Measurements from ENCODE around the gene FOXF2.
A peak's percentile ranks its signal among the peaks of the same experiment; 100 is the strongest.

The FOXF2 gene

GRCh38 chr6:1395941-1396908 lies 6.8 kb downstream of the FOXF2 start:
- Histone ChIP-seq H3K27me3 (ENCODE audit: control insufficient read depth, insufficient read depth, low read length) (peaks cover 68% of the 10 kb centered on the region), H3K9ac (ENCODE audit: low read length) (peak overlapping the region; percentile 18), H3K9me3 (ENCODE audit: control insufficient read depth, low read length) (no peaks in the 10 kb centered on the region), H3K4me3 (ENCODE audit: low read length) (no peak overlapping the region), H3K36me3 (ENCODE audit: control insufficient read depth, insufficient read depth, low read length) (no peaks in the 10 kb centered on the region), H3K4me1 (ENCODE audit: control insufficient read depth, insufficient read depth, low read length) (peaks cover 19% of the 10 kb centered on the region)

GRCh38 chr6:1396952-1397868 lies 7.8 kb downstream of the FOXF2 start:
- Histone ChIP-seq H3K9ac (ENCODE audit: low read length) (no peak overlapping the region), H3K9me3 (ENCODE audit: control insufficient read depth, low read length) (no peaks in the 10 kb centered on the region), H3K4me3 (ENCODE audit: low read length) (no peak overlapping the region), H3K36me3 (ENCODE audit: control insufficient read depth, insufficient read depth, low read length) (no peaks in the 10 kb centered on the region), H3K27me3 (ENCODE audit: control insufficient read depth, insufficient read depth, low read length) (peaks cover 59% of the 10 kb centered on the region), H3K4me1 (ENCODE audit: control insufficient read depth, insufficient read depth, low read length) (peaks cover 19% of the 10 kb centered on the region)

DNA sequence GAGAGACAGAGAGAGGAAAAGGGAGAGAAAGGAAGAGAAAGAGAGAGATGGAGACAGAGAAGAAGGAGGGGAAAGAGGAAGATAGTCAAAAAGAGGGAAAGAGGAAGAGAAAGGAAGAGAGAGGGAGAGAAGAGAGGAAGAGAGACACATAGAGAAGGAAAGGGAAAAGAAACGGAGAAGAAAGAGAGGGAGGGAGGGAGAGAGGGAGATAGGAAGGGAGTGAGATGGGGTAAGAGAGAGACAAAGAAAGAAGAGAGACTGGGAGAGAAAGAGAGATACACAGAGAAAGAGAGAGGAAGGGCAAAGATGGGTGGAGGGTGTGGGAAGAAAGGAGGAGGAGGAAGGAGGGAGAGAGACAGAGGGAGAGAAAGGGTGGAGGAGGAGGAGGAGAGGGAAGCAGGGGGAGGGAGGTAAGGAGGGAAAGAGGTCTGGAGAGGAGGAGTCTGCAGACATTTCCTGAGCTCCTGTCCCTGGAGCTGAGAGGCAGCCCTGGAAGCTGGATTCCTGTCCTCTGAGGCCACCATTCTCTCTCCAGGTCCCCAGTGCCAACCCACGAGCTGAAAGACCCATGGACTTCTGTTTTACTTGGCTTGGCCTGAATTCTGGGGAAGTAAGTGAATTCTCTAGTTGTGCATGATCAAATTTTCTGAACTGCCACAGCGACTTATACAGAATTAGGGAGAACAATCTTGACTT lies 9.9 kb downstream of the FOXF2 start:
- no peaks in the 10 kb centered on the region for H3K36me3 ChIP-seq (ENCODE audit: control insufficient read depth, insufficient read depth, low read length)
- H3K4me3 ChIP-seq (ENCODE audit: low read length): no peak overlapping the region
- H3K27me3 ChIP-seq (ENCODE audit: control insufficient read depth, insufficient read depth, low read length): peaks cover 38% of the 10 kb centered on the region
- no peak overlapping the region for H3K9ac ChIP-seq (ENCODE audit: low read length)
- peaks cover 6% of the 10 kb centered on the region for H3K4me1 ChIP-seq (ENCODE audit: control insufficient read depth, insufficient read depth, low read length)
- no peaks in the 10 kb centered on the region for H3K9me3 ChIP-seq (ENCODE audit: control insufficient read depth, low read length)

DNA sequence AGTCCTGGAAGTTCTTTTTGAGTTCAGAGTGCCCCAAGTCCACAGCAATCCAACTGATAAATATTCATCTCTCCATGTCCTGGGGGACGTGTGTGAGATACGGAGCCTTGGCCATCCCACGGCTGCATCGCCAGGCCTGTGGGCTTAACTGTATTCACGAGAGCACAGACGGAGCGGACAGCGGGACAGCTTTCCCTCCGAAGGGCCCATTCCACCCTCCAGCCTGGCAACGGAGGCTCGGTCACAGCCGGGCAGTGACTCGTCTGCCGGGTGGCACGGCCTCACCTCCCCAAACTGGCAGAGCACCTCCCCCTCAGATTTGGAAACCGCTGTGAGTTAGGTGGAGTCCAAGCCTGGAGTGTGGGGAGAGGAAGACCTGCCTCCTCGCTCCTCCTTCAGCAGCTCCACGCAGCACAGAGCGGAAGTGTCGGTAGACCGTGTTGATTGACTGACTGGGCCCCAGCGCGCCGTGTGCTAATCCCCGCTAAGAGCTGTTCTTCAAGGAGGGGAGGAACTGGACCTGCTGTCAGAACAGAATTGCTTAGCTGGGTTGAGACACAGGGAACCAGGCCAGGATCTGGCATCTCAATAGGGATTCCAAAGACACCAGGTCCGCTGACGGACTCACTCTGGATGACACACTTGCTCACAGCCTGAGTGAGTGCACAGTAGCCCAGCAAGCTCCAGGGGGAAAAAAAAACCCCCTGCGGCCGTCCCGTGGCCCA lies 10.9 kb downstream of the FOXF2 start:
- Histone ChIP-seq H3K27me3 (ENCODE audit: control insufficient read depth, insufficient read depth, low read length) (peaks cover 28% of the 10 kb centered on the region), H3K4me3 (ENCODE audit: low read length) (no peak overlapping the region), H3K9me3 (ENCODE audit: control insufficient read depth, low read length) (no peaks in the 10 kb centered on the region), H3K4me1 (ENCODE audit: control insufficient read depth, insufficient read depth, low read length) (peaks cover 6% of the 10 kb centered on the region), H3K36me3 (ENCODE audit: control insufficient read depth, insufficient read depth, low read length) (no peaks in the 10 kb centered on the region), H3K9ac (ENCODE audit: low read length) (no peak overlapping the region)

DNA sequence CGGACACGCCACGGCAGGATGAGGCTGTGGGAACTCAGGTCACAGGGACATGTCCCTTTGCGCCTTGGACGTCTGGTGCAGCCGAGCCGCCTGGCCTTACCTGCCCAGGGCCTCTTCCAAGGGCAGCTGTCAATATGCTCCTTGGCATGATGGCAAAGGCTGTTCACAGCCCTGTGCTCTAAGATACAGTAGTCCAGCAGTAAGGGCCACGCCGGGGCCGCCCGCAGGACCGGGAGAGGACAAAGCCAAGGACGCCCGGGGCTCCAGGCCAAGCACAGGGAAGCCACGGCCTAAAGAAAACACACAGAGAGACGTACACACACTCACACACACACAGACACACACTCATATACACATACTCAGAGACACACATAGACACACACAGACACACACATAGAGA lies 13.0 kb downstream of the FOXF2 start:
- Histone ChIP-seq H3K36me3 (ENCODE audit: control insufficient read depth, insufficient read depth, low read length) (no peaks in the 10 kb centered on the region), H3K9me3 (ENCODE audit: control insufficient read depth, low read length) (no peaks in the 10 kb centered on the region), H3K4me1 (ENCODE audit: control insufficient read depth, insufficient read depth, low read length) (no peaks in the 10 kb centered on the region), H3K27me3 (ENCODE audit: control insufficient read depth, insufficient read depth, low read length) (peaks cover 8% of the 10 kb centered on the region), H3K4me3 (ENCODE audit: low read length) (no peak overlapping the region), H3K9ac (ENCODE audit: low read length) (no peak overlapping the region)

- Histone ChIP-seq H3K4me3 (ENCODE audit: low read length) (no peak overlapping the region), H3K4me1 (ENCODE audit: control insufficient read depth, insufficient read depth, low read length) (peaks cover under 1% of the 10 kb centered on the region), H3K9me3 (ENCODE audit: control insufficient read depth, low read length) (no peaks in the 10 kb centered on the region), H3K9ac (ENCODE audit: low read length) (no peak overlapping the region), H3K36me3 (ENCODE audit: control insufficient read depth, insufficient read depth, low read length) (no peaks in the 10 kb centered on the region), H3K27me3 (ENCODE audit: control insufficient read depth, insufficient read depth, low read length) (peaks cover 4% of the 10 kb centered on the region)
Observed at GRCh38 chr6:1402868-1403267, 13.5 kb downstream of the FOXF2 start.

DNA sequence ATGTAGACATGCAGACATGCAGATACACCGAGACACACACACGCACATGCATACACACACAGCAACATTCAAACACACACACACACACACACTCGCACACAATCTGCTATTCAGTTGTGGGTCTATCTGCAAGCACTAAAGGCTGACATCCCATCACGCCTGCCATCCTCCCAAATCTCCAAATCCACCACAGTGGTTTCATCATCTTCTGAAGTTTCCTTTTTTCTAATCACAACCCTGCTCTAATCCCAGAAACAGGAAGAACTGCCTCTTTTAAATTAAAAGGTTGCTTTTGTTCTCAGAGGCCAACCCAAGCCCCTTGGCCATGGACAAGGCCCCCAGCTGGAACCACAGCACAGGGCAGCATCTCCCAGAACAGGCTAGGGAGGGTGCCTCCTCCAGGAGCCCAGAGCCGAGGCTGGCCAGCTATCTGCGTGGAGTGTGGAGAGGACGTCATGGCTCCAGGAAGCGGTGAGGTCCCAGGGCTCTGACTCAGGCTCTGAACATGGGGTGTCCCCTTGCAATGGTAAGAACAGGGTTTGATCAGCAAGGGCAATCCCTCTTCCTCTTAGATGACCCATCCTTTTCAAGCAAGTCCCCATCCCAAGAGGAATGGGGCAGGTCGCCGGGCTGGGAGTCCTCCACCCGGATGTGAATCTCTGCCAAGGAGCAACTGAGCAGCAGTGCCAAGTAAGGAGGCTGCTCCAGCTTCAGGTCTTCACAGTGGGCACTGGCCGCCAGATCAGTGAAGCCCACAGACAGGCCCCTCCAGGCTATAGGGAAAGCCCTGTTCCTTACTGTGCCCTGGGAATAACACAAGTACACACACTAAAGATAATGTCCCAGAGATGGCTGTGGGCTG lies 14.7 kb downstream of the FOXF2 start:
- Histone ChIP-seq H3K9ac (ENCODE audit: low read length) (no peak overlapping the region), H3K27me3 (ENCODE audit: control insufficient read depth, insufficient read depth, low read length) (no peaks in the 10 kb centered on the region), H3K4me1 (ENCODE audit: control insufficient read depth, insufficient read depth, low read length) (peaks cover 4% of the 10 kb centered on the region), H3K4me3 (ENCODE audit: low read length) (no peak overlapping the region), H3K36me3 (ENCODE audit: control insufficient read depth, insufficient read depth, low read length) (no peaks in the 10 kb centered on the region), H3K9me3 (ENCODE audit: control insufficient read depth, low read length) (no peaks in the 10 kb centered on the region)

DNA sequence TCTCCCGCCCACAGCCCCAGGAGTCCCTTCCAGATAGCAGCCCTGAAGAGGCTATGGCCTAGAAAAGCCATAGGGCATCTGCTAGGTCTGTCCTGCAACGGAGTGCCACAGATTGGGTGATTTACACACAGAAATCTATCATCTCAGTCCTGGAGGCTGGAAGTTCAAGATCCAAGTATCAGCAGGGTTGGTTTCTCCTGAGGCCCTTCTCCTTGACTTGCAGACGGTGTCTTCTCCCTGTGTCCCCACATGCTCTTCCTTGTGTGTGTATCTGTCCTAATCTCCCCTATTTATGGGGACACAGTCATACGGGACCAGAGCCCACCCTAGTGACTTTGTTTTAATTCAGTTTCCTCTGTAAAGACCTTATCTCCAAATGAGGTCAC lies 15.3 kb downstream of the FOXF2 start:
- Histone ChIP-seq H3K36me3 (ENCODE audit: control insufficient read depth, insufficient read depth, low read length) (no peaks in the 10 kb centered on the region), H3K4me3 (ENCODE audit: low read length) (no peak overlapping the region), H3K9ac (ENCODE audit: low read length) (no peak overlapping the region), H3K9me3 (ENCODE audit: control insufficient read depth, low read length) (no peaks in the 10 kb centered on the region), H3K27me3 (ENCODE audit: control insufficient read depth, insufficient read depth, low read length) (no peaks in the 10 kb centered on the region), H3K4me1 (ENCODE audit: control insufficient read depth, insufficient read depth, low read length) (peaks cover 4% of the 10 kb centered on the region)

- peaks cover 4% of the 10 kb centered on the region for H3K4me1 ChIP-seq (ENCODE audit: control insufficient read depth, insufficient read depth, low read length)
- H3K27me3 ChIP-seq (ENCODE audit: control insufficient read depth, insufficient read depth, low read length): no peaks in the 10 kb centered on the region
- H3K9ac ChIP-seq (ENCODE audit: low read length): no peak overlapping the region
- no peak overlapping the region for H3K4me3 ChIP-seq (ENCODE audit: low read length)
- H3K9me3 ChIP-seq (ENCODE audit: control insufficient read depth, low read length): no peaks in the 10 kb centered on the region
- no peaks in the 10 kb centered on the region for H3K36me3 ChIP-seq (ENCODE audit: control insufficient read depth, insufficient read depth, low read length)
Observed at GRCh38 chr6:1405221-1405620, 15.8 kb downstream of the FOXF2 start.

DNA sequence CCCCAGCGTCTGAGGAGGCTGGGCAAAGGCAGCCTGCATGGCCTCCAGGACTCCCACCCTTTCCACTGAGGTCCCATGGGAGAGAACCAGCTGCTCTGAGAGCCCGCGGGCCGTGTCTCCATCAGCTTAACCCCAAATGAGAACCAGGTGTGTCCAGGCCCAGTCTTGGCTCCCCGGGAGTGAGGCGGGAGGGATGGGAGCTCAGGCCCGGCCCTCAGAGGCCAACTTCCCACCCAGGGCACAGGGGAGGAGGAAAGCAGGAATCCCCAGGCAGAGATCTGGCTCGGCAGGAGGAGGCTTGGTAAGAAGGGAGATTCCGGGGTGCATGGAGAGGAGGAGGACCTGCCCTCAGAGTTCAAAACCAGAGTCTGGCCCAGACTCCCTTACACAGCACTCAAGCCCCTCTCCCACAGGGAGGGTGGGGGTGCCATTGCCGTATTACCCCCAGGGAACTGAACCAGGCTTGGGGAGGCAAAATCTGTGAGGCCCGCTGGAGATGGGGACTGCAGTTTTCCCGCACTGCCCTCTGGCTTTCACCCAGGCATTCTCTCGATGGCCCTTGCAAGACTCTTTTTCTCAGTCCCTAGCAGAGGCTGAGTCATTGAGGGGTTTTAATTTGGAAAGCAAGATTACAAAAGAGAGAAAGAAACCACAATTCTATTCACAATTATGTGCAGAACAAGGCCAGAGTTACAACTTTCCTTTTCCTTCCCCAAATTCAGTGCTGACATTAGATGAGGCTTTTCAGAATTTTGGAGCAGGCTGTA lies 17.1 kb downstream of the FOXF2 start:
- Histone ChIP-seq H3K4me1 (ENCODE audit: control insufficient read depth, insufficient read depth, low read length) (peaks cover 4% of the 10 kb centered on the region), H3K27me3 (ENCODE audit: control insufficient read depth, insufficient read depth, low read length) (no peaks in the 10 kb centered on the region), H3K9ac (ENCODE audit: low read length) (no peak overlapping the region), H3K36me3 (ENCODE audit: control insufficient read depth, insufficient read depth, low read length) (no peaks in the 10 kb centered on the region), H3K9me3 (ENCODE audit: control insufficient read depth, low read length) (no peaks in the 10 kb centered on the region), H3K4me3 (ENCODE audit: low read length) (no peak overlapping the region)
